GM18909 (cell line): ENCODE data around the gene CENPS.
"Not testable (repeated sequence)": the region's sequence is repeated elsewhere in the genome, so short reads cannot be mapped to it uniquely, and the experiment has no call there.

ENCODE experiments used
- ATAC-seq: cut with Tn5 transposase; IDR thresholded peaks from one replicate; pipeline ENCODE4 v1.9.1; 2021; ENCODE audit warnings: mild to moderate bottlenecking; ENCODE audit not compliant: unreplicated experiment, poor library complexity

The CENPS gene

DNA sequence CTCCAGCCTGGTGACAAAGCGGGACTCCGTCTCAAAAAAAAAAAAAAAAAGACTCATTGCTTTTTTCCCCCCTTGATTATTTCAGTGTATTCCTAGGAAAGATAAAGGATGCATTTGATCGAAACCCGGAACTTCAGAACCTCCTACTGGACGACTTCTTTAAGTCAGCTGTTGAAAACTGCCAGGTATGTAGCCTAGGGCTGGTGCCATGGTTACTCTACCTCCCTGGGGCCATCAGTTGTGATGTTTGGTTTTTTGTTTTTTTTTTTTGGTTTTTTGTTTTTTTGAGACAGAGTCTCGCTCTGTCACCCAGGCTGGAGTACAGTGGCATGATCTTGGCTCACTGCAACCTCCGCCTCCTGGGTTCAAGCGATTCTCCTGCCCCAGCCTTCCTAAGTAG lies 11.5 kb upstream of the CENPS start:
- not testable (repeated sequence) for ATAC-seq

DNA sequence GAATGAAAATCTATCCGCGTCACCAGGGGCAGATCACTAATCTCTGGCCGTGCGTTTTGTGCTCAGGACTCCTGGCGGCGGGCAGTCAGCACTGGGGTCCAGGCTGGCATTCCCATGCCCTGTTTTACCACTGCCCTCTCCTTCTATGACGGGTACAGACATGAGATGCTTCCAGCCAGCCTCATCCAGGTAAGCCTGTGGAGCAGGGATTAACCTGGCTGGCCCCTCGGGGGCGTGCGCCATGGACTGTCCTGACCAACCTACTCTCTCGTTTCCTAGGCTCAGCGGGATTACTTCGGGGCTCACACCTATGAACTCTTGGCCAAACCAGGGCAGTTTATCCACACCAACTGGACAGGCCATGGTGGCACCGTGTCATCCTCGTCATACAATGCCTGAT lies 10.9 kb upstream of the CENPS start:
- no peak for ATAC-seq

DNA sequence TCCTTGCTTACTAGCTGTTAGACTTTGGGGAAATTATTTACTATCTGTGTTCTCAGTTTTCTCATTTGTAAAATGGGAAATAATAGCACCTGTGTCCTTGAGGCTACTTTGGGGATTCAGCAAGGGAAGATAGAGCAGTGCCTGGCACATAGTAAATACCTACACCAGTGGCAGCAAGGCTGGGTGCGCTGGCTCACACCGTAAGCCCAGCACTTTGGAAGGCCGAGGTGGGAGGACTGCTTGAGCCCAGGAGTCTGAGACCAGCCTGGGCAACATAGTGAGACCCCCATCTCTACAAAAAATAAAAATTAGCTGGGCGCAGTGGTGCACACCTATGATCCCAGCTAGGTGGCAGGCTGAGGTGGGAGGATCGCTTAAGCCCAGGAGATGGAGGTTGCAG lies 8.6 kb upstream of the CENPS start:
- no peak for ATAC-seq

DNA sequence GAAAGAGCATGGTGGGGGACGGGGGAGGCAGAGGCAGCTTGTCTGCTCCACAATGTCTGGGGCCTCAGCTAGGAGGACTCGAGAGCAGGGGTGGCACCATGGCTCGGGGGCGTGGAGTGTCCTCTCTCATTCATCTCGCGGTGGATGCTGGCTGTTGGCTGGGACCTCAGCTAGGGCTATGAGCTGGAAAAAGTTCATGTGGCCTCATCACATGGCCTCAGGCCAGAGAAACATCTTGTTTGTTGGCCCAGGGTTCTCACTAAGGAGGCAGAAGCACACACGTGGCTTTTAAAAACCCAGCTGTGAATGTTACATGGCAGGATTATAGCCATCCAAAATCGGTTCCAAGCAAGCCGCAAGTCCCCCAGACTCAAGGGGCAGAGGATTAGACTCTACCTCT lies 6.2 kb upstream of the CENPS start:
- ATAC-seq: no peak

DNA sequence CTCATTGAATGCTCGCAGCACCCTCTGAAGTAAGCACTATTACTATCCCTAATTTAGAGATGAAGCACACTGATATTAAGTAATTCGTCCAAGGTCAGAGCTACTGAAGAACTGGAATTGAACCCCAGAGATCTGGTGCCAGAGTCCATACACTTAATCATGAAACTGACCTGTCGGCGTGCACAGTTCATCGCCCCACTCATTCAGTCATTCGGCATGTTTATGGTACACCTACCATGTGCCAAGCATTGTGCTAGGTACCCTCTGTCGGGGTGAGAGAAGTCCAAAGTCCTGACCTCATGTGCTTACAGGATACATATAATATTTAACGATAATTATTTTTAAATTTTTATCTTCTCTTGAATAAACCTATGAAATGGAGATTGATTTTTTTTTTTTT lies 5.6 kb upstream of the CENPS start:
- no peak for ATAC-seq

DNA sequence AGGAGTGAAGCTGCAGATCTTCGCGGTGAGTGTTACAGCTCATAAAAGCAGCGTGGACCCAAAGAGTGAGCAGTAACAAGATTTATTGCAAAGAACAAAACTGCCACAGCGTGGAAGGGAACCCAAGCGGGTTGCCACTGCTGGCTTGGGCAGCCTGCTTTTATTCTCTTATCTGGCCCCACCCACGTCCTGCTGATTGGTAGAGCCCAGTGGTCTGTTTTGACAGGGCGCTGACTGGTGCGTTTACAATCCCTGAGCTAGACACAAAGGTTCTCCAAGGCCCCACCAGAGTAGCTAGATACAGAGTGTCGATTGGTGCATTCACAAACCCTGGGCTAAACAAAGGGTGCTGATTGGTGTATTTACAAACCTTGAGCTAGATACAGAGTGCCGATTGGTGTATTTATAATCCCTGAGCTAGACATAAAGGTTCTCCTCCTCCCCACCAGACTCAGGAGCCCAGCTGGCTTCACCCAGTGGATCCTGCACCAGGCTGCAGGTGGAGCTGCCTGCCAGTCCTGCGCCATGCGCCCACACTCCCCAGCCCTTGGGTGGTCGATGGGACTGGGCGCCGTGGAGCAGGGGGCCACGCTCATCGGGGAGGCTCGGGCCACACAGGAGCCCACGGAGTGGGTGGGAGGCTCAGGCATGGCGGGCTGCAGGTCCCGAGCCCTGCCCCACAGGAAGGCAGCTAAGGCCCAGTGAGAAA lies 4.3 kb upstream of the CENPS start:
- ATAC-seq: not testable (repeated sequence)

DNA sequence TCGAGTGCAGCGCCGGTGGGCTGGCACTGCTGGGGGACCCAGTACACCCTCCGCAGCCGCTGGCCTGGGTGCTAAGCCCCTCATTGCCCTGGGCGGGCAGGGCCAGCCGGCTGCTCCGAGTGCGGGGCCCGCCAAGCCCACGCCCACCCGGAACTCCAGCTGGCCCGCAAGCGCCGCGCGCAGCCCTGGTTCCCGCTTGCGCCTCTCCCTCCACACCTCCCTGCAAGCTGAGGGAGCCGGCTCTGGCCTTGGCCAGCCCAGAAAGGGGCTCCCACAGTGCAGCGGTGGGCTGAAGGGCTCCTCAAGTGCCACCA lies 3.7 kb upstream of the CENPS start:
- ATAC-seq: not testable (repeated sequence)

DNA sequence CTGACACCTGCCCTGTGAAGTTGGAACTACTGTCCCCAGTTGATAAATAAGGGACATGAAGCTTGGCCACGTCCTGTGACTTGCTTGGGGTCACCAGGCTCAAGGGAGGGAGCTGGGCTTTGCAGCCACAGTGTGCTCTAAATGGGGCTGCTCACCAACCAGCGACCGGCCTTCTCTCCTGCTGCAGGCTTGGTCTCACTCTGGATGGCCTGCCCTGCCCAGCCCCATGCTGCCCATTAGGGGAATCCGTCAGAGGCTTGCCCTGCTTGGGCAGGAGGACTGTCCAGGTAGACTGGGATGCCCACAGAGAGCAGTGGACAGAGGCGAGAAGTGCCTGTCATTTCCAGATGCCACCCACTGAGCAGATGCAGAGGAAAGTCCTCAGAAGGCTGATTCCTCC lies 1.2 kb upstream of the CENPS start:
- ATAC-seq: no peak

DNA sequence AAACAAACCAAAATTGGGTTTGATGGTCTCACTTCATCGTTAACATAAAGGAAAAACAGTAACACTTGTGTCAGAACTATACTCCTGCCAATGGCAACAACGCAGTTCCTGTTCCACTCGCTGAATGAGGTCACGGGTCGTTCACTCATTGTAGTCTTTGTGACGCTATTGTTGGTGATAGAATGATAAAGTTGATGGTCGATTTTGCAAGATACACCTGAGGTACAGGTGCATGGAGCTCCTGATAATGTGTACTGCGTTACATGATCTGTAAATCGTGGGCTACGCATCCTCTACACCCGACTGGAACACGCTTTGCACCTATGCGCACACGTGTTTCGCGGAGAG lies 391 bp upstream of the CENPS start:
- peak; percentile 21 for ATAC-seq

DNA sequence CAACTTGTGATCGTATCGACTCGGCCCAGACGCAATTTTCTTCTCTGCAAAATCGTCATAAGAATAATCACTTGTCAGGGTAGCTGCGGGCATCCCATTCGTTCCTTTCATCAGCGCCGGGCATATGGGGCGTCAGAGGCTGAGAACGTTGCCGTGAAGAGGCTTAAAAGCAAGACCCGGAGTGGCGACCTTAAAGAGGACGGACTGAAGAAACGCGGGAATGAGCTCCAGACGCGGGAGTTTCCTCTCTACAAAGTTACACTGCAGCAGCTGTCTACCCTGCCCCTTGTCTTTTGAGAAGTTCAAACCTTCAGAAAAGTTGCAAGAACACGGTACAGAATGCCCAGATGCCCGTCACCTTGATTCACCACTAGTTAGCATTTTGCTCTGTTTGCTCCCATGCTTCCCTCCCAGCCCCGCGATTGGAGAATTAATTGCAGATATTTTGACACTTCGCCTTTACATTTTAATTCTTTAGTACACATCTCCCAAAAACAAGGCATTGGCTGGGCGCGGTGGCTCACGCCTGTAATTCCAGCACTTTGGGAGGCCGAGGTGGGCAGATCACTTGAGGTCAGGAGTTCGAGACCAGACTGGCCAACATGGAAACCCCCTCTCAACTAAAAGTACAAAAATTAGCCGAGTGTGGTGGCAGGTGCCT lies 967 bp downstream of the CENPS start:
- ATAC-seq: no peak

DNA sequence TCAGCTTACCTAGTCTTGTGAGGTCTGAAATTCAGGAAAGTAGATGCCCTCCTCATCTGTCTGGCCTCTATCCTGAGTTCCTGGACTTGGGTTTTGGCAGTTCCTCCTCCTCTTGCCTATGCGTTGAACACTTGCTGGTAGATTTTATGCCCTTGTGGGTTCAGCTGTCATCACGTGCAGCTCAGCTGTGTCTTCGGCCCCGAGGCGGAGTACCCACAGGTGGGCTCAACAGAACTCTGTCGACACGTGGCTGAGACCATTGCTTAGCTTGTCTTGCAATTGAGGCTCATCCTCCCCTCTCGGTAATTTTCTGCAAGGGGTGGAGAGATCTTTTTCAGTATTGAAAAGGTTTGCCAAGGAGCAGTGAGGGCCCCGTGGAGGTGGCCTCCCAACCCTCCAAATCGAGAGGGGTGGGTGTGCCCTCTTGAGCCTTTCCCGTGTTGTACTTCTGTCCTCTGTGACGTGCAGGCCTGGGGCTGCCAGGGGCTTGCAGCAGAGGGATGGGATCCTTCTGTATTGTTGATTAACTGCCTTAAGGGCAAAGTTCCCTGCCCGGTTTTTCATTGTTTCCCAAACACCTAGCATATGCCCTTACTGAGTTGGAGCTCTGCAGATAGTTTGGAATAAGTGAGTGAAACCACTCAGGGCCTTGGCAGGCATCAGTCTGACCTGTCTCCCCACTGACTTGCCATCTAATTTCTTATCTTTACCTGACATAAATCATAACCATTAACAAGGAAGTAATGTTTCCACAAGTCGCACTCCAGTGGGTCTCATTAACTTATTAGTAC lies 2.9 kb downstream of the CENPS start:
- no peak for ATAC-seq

DNA sequence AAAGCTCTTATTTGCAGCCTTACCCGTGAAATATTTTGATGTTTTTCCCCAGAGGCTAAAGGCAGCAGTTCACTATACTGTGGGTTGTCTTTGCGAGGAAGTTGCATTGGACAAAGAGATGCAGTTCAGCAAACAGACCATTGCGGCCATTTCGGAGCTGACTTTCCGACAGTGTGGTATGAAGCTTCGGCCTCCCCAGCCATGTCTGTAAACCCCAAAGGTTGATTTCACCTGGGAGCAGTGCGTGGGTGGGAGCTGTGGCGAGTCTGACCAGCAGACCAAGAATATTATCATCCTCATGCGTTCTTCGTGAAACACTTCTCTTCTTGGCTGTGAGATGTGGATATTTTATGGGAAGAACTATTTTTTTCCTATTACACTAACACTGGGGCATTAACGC lies 3.6 kb downstream of the CENPS start:
- ATAC-seq: no peak

DNA sequence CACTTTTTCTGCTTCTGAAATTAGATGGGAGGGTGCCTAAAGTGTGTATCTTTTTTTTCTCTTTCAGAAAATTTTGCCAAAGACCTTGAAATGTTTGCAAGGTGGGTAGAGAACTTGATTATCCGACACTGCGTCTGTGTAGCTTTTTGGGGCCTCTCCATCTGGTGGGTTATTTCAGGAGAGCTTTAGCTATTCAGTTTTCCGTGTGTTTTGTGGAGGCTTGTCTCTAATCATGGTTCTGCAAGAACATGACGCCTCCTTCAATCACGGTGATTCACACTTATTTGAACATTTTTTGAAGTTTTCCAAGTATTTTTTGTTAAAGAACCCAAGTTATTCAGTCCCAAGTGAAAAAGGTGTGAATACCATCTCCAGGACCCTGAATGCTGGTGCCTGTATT lies 4.4 kb downstream of the CENPS start:
- no peak for ATAC-seq

DNA sequence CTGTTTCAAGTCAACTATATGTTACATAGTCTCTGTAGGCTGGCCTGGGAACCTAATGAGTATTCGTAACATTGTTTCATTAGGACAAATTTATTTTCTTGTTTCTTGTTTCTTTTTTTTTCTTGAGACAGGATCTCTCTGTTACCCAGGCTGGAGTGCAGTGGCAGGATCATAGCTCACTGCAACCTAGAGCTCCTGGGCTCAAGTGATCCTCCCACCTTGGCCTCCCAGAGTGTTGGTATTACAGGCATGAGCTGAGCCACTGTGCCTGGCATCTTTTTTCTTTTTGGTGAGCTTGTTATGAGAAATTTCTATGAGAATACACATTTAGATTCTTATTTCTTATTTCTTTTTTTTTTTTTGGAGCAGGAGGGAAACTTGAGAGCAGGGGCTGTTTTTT lies 6.8 kb downstream of the CENPS start:
- no peak for ATAC-seq

DNA sequence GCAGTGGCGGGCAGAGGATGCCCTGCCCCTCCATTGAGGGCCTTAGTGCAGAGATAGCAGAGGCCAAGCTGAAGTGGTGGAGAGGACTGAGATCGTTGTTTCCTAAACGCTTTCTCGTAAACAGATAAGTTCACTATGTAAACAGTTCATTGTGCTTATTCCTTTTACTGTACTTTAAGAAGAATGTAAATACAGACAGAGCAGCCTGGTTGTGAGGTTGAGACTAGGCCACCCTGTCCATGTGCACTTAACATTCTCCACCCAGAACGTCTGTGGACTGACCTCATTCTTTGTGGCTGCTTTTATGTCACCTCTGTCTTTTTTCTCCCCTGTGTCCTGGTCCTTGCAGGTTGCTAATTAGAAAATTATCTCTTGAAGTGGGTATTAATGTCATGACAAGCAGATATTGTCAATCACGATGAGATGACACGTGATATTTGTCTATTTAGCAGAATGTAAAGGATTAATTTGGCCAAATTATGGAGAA lies 8.5 kb downstream of the CENPS start:
- no peak for ATAC-seq

DNA sequence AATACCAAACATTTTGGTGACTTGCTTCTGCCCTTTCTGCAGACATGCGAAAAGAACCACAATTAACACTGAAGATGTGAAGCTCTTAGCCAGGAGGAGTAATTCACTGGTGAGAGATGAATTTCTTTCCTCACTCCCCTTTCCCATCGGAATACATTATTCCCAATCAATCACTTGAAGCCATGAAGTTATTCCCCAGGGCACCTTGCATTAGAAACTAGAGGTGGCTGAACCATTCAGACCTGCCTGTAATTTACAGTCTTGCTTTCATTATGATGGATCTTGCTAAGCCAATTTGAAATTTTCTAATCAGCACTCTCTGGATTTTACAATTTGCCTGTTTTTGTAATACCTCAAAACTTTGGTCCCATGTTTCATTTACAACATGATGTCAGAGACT lies 10.1 kb downstream of the CENPS start:
- no peak for ATAC-seq

DNA sequence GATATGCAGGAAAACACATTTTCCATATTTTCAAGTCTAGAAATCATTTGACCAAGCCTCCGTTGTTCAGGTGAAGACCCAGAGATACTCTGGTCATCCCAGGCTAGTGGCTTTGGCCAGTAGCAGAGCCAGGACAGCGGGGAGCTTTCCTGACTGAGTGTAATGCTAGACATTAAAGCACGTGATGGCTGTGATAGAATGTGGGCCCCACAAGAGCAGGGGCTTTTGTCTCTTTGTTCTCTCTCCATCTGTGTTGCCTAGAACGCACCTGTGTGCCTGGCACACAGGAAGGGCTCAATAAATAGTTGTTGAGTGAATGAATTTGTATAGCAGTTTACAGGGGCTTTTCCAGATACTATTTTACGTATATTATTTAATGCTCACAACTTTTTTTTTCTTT lies 10.6 kb downstream of the CENPS start:
- ATAC-seq: no peak

DNA sequence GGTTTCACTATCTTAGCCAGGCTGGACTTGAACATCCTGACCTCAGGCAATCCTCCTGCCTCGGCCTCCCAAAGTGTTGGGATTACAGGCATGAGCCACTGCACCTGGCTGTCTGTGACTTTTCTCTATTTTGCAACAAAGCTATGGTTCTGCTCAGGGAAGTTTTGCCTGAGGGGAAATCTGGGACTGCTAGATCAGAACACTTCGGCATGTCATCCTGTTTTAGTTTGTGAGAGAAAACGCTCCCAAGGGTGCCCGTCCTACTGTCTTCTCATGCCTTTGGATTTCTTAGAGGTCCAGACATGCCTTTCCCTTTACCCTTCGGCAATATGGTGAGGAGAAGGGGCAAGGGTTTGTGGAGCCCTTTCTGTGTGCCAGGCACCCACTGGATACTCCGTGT lies 14.0 kb downstream of the CENPS start:
- no peak for ATAC-seq

DNA sequence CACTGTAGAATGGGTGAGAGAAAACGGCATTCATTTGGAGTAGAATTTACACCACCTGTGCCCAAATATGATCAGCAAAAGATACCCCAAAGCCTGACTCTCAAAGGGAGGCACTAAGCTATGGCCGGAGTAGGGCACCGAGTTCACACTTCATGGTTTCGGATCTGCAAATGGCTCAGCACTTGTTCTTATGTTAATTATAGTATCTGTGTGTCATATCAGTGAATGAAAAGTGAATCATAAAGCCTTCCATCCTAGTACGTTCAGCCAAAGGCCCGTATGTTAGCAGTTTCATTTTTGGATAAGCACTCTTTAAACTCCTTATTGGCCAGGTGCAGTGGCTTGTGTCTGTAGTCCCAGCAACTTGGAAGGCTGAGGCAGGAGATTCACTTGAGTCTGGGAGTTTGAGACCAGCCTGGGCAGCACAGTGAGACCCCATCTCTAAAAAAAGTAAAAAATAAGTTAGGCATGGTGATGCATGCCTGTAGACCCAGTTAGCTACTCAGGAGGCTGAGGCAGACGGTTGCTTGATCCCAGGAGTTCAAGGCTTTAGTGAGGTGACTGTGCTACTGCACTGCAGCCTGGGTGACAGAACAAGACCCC lies 14.7 kb downstream of the CENPS start:
- no peak for ATAC-seq

DNA sequence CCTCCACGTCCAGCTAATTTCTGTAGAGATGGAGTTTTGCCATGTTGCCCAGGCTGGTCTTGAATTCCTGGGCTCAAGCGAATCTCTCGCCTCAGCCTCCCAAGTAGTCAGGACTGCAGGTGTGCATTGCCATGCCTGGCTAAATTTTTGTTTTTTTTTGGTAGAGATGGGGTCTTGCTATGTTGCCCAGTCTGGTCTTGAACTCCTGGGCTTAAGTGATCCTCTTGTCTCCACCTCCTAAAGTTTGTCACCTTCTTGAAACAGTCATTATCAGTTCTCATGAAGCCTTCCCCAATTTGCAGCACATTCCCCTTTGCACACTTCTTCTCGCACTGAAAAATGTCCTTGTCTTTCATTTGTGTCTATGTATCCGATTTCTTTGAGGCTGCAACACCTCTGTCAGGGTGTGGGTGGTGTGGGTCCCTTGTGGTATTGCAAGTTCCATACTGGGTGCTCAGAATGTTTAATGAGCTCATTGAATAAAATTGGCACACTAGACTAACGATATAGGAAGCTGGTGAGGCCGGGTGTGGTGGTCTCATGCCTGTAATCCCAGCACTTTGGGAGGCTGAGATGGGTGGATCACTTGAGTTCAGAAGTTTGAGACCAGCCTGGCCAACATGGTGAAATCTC lies 16.7 kb downstream of the CENPS start:
- no peak for ATAC-seq

DNA sequence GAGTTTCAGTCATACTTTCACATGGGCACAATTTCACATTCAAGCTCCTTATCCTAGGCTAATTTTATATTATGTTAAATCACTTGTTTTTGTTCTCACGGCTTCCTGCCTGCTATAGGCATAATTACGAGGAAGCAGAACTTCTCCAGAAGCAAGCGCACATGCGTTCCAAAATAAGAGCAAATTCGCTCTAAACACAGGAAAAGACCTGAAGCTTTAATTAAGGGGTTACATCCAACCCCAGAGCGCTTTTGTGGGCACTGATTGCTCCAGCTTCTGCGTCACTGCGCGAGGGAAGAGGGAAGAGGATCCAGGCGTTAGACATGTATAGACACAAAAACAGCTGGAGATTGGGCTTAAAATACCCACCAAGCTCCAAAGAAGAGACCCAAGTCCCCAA lies 19.5 kb downstream of the CENPS start, which contains the start of gene CORT:
TSS of gene CORT (plus strand) at position 281 of the 400 bp plus-strand sequence. CDS start 193 bp downstream, outside the sequence.
- ATAC-seq: no peak
